Subcutaneous adipose tissue (tissue), 4 donors: ENCODE measurements around the gene GPS1. TPM values are rescaled to one million over a fixed set of nuclear protein-coding genes. Genes with fewer than 3 reads are reported as not detected.

Experiments used
- CTCF ChIP-seq: fragments of 450-650 bp; IDR thresholded peaks from one replicate; pipeline ENCODE4 v1.5.1; 2016; ENCODE audit warnings: low read depth, mild to moderate bottlenecking, control low read depth, antibody characterized with exemption, moderate library complexity
- total RNA-seq, 4 donors: library from RNA; depleted of rRNA; stranded (reverse); fragments of >200 nt; gene quantifications; one replicate each; pipeline ENCODE4 v1.1.0, GENCODE V29; 2016

GPS1 gene
- 100 to 1,000 TPM in 1 of 4 donors, 10 to 100 TPM in 3; 42.7 to 125 (median 71.7) TPM for total RNA-seq

- TF ChIP-seq CTCF = no peak
Observed at GRCh38 chr17:82051776-82052637, at the start of gene GPS1, which contains the start of gene RFNG. Gene GPS1 (plus strand): TSS chr17:82051898. CDS start chr17:82051932, 34 bp downstream. Gene RFNG (minus strand): TSS chr17:82051811. CDS start chr17:82051766, 45 bp downstream.

GRCh38 chr17:82003411-82004381 is 48.0 kb upstream of the GPS1 start:
- TF ChIP-seq CTCF = no peak

GRCh38 chr17:82004517-82005455 is 46.9 kb upstream of the GPS1 start:
- TF ChIP-seq CTCF = no peak

GRCh38 chr17:82005701-82006348 is 45.9 kb upstream of the GPS1 start:
- no peak for TF ChIP-seq CTCF

GRCh38 chr17:82006468-82007227 is 45.0 kb upstream of the GPS1 start:
- TF ChIP-seq CTCF = no peak

- no peak for TF ChIP-seq CTCF
Observed at GRCh38 chr17:82007228-82007494, 44.5 kb upstream of the GPS1 start.
